IPS-15b (cell line): ENCODE results near the gene PER1.

ENCODE experiments used
- H3K27me3 ChIP-seq: one replicate; pipeline ENCODE4 v1.6.1; 2013; ENCODE audit warnings: low read length; ENCODE audit not compliant: control insufficient read depth, insufficient read depth
- H3K36me3 ChIP-seq: one replicate; pipeline ENCODE4 v1.6.1; 2013; ENCODE audit warnings: low read length; ENCODE audit not compliant: control insufficient read depth, insufficient read depth
- H3K4me1 ChIP-seq: one replicate; pipeline ENCODE4 v1.6.1; 2013; ENCODE audit warnings: mild to moderate bottlenecking, low read length; ENCODE audit not compliant: control insufficient read depth, insufficient read depth
- H3K4me3 ChIP-seq: one replicate; pipeline ENCODE4 v1.5.1; 2013; ENCODE audit warnings: low read depth, low read length
- H3K9ac ChIP-seq: one replicate; pipeline ENCODE4 v1.6.1; 2013; ENCODE audit warnings: low read depth, mild to moderate bottlenecking, low read length
- H3K9me3 ChIP-seq: one replicate; pipeline ENCODE4 v1.6.1; 2013; ENCODE audit warnings: mild to moderate bottlenecking, low read length; ENCODE audit not compliant: control insufficient read depth, insufficient read depth

Gene PER1, protein sequence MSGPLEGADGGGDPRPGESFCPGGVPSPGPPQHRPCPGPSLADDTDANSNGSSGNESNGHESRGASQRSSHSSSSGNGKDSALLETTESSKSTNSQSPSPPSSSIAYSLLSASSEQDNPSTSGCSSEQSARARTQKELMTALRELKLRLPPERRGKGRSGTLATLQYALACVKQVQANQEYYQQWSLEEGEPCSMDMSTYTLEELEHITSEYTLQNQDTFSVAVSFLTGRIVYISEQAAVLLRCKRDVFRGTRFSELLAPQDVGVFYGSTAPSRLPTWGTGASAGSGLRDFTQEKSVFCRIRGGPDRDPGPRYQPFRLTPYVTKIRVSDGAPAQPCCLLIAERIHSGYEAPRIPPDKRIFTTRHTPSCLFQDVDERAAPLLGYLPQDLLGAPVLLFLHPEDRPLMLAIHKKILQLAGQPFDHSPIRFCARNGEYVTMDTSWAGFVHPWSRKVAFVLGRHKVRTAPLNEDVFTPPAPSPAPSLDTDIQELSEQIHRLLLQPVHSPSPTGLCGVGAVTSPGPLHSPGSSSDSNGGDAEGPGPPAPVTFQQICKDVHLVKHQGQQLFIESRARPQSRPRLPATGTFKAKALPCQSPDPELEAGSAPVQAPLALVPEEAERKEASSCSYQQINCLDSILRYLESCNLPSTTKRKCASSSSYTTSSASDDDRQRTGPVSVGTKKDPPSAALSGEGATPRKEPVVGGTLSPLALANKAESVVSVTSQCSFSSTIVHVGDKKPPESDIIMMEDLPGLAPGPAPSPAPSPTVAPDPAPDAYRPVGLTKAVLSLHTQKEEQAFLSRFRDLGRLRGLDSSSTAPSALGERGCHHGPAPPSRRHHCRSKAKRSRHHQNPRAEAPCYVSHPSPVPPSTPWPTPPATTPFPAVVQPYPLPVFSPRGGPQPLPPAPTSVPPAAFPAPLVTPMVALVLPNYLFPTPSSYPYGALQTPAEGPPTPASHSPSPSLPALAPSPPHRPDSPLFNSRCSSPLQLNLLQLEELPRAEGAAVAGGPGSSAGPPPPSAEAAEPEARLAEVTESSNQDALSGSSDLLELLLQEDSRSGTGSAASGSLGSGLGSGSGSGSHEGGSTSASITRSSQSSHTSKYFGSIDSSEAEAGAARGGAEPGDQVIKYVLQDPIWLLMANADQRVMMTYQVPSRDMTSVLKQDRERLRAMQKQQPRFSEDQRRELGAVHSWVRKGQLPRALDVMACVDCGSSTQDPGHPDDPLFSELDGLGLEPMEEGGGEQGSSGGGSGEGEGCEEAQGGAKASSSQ (N-terminal part only)

DNA sequence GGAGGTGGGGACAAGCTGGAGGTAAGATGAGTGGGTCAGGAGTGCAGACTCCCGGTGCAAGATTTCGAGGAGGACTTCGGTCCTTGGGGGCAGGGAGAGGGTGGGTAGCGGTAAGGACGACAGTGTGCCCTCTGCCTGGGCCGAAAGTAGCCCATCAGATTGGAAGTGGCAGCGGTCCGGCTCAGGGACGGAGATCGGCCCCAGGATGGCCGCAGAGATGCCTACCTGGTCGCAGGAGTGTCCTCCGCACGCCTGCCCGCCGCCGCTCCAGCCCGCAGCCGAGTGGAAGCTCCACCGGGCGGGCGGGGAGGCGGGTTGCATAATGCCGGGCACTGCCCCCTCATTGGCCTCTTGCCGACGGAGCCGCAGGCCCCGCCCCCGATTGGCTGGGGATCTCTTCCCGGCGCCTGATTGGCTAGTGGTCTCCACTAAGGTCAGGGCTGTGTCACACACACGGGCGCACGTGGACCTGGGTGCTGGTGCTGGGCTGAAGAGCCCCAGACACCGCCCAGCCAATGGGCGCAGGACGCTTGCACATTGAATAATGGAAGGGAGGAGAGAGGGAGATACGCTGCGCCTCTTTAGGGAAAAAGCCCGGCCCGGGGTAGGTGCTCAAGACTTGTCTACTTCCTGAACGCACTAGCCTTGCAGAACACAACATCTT lies at the start of gene PER1:
Gene PER1 (minus strand): TSS at position 293 of the 664 bp plus-strand sequence. CDS start 1,698 bp downstream, outside the sequence.
- Histone ChIP-seq H3K9ac (peak within 1 kb of the TSS; percentile 16), H3K4me1 (peaks cover 16% of the 10 kb centered on the region), H3K9me3 (no peaks in the 10 kb centered on the region), H3K4me3 (peak within 1 kb of the TSS; percentile 91), H3K27me3 (peaks cover 2% of the 10 kb centered on the region), H3K36me3 (peaks cover 27% of the 10 kb centered on the region)

DNA sequence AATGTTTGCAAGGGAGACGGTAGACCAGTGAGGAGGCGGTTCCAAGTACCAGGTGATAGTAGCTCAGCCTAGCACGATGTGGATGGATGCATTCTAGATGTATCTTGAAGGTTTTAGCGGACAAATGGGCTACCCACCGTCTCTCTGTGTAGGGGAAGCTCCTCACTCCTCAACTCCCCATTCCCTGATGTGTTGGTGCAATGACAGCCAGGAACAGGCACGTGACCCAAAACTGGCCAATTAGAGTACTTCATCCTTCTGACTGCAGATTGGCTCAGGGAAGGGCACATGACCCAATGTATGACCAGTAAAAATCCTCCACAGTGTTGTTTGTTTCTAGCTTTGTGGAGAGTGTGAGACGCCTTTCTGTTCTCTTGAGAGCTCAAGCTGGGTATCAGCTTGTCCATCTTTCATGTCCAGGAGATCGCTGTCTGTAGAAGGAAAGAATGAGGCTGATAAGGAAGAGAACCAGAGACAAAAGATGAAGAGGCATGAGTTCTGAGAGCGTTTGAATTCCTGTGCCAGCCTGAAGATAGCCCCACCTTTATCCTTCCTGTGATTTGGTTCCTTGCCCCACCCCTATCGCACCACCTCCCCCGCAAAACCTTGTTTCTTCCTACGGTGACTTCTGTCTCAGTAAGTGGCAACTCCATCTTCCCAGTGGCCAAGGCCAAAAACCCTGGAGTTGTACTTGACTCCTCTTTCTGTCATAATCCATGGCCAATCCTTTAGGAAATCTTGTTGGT lies 40.0 kb upstream of the PER1 start:
- H3K4me3 ChIP-seq: peak overlapping the region; percentile 57
- H3K9ac ChIP-seq: peak overlapping the region; percentile 48
- H3K36me3 ChIP-seq: no peaks in the 10 kb centered on the region
- H3K9me3 ChIP-seq: no peaks in the 10 kb centered on the region
- H3K27me3 ChIP-seq: peaks cover 19% of the 10 kb centered on the region
- peaks cover 14% of the 10 kb centered on the region for H3K4me1 ChIP-seq

DNA sequence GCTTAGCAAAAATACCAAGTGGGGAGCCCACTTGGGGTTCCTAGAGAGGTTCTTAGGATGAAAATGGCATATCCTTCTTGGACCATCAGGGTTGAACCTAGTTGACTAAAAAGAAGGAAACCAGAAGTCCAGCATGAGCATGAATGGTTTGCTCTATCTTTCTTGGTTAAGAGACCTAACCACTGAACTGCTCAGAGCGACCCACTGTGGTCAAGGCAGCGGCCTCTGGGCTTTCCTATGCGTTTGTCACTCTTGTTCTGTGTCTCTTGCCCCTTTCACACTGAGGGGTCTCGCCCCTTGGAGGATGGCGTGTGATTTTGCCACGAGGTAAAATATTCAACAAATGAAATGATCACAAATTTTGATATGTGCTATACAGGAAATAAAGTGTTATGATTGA lies 38.3 kb upstream of the PER1 start:
- Histone ChIP-seq H3K36me3 (peaks cover 3% of the 10 kb centered on the region), H3K9ac (no peak overlapping the region), H3K27me3 (peaks cover 19% of the 10 kb centered on the region), H3K4me1 (peaks cover 14% of the 10 kb centered on the region), H3K4me3 (peak overlapping the region; percentile 76), H3K9me3 (no peaks in the 10 kb centered on the region)

DNA sequence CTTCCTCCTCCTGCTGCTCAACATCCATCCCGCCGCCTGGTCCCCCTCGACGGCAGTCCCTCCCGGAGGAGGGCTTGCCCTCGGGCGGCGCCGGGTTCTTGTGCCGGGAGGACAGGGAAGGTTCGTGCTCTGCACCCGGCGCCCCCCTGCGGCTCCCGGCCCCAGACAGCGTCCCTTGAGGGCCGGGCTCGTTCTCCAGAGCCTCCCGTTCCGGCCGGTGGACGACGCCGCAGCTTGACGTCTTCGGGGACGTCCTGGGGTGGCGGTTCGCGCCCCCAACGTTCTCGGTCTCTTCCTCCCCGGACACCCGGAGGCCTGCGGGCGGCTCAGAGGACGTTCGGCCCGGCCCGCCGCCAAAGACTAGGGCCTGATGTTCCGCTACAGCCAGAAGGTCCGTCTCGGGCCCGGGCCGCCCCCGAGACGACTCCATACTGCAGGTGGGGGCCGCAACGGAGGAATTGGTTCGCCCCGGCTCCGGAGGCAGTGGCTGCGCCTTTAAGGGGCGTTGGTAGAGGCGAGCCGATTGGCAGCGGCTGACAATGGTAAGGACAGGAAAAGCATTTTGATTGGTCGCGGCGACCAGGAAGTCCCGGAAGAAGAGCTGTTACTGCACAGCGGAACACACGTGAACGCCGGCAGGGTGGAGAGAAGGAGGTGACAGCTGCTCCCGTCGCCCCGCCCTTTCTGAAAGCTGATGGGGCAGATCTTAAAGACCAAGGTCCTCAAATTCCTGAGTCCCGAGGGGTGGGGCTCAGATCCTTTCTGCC lies 37.7 kb upstream of the PER1 start, which contains the start of gene BORCS6:
Gene BORCS6 (minus strand): TSS at position 470 of the 767 bp plus-strand sequence. CDS start 40 bp downstream, at position 430.
- H3K4me3 ChIP-seq: peak within 1 kb of the TSS; percentile 76
- H3K9me3 ChIP-seq: no peaks in the 10 kb centered on the region
- peaks cover 14% of the 10 kb centered on the region for H3K4me1 ChIP-seq
- H3K36me3 ChIP-seq: peaks cover 3% of the 10 kb centered on the region
- H3K27me3 ChIP-seq: peaks cover 19% of the 10 kb centered on the region
- no peak within 1 kb of the TSS for H3K9ac ChIP-seq

DNA sequence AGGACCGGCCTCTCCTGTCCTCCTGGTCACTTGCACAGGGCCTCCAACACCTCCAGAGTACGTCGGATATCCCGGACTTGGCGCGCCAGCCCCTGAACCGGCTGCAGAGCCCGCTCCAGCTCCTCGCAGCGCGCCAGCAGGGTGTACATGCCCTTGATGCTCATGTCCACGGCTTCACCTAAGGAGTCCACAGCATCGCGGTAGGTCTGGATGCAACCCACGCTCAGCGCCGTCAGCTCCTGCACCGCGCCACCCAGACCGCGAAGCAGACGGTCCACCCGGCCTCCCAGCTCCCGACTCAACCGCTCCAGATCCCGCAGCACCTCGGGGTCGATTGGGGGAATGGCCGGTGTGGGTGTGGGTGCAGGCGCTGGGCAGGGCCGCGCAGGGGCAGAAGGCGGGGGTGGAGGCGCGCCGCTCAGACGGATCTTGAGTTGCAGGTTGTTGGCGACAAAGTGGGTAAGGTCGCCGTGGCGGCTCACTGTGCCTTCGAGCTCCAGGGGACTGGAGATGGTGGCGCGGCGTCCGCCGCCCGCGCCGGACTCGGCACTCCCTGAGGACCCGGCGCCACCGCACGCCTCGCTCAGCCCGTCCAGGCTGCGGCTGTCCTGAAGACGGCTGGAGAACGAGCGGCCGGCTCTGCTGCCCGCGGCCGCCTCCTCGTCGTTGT lies 37.0 kb upstream of the PER1 start:
- H3K27me3 ChIP-seq: peaks cover 19% of the 10 kb centered on the region
- peak overlapping the region; percentile 76 for H3K4me3 ChIP-seq
- H3K36me3 ChIP-seq: peaks cover 3% of the 10 kb centered on the region
- peaks cover 14% of the 10 kb centered on the region for H3K4me1 ChIP-seq
- H3K9me3 ChIP-seq: no peaks in the 10 kb centered on the region
- no peak overlapping the region for H3K9ac ChIP-seq

DNA sequence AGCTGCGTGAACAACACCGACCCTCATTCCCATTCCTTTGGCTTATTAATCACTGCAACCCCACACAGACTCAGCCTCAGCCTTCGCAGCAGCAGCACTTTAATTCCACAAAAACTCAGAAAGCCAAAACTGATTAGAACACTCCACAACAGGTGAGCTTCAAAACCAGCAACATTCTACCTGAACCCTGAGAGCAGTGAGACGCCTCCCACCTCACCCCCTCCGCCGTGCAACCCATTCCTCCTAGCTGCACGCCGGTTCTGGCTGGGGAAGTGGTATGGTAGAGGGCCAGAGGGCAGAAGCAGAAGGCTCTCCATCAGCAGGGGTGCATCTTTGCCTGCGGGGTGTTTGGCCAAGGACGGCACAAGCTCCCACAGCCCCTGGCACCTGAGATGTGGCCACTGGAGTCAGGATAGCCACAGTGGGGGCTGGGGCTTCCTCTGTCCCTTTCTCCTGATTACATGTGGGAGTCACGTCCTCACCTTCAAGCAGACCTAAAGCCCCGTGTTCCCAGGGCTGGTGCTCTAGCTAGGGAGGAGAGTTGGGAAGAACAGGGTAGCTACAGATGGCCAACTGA lies 36.1 kb upstream of the PER1 start:
- H3K4me1 ChIP-seq: peaks cover 14% of the 10 kb centered on the region
- H3K9ac ChIP-seq: no peak overlapping the region
- H3K4me3 ChIP-seq: peak overlapping the region; percentile 76
- peaks cover 19% of the 10 kb centered on the region for H3K27me3 ChIP-seq
- no peaks in the 10 kb centered on the region for H3K9me3 ChIP-seq
- peaks cover 3% of the 10 kb centered on the region for H3K36me3 ChIP-seq

DNA sequence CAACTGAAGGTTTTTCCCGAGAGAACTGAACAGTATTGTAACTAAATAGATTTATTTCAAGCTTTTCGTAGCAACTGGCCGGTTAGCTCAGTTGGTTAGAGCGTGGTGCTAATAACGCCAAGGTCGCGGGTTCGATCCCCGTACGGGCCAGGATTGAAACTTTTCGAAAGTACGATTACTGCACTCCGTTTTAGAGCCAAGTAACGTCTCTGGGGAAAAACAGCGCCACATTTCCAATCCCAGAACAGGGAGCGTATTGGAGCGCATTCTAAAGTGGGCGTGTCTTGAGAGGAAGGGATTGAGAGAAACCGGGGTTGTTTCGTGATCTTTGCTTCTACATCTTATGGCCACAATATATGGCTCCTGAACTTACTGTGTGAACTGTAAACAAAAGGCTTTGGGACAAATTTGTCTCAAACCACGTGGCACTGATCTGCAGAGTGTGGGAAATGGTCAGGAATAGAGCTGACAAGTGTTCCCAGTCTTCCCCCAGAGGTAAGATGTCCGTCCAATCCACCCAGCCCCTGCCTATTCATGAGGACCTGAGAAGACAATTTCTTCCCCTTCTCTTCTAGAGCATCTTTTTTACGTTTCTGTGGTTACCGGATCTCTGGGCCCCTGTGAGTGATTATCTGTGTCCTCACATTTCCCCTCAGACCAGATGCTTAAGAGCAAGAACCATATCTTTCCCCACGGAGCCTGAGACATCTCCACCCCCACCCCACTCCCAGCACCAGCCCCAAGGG lies 35.5 kb upstream of the PER1 start:
- Histone ChIP-seq H3K36me3 (peaks cover 3% of the 10 kb centered on the region), H3K4me1 (peaks cover 14% of the 10 kb centered on the region), H3K9ac (peak overlapping the region; percentile 8), H3K9me3 (no peaks in the 10 kb centered on the region), H3K4me3 (peak overlapping the region; percentile 76), H3K27me3 (peaks cover 19% of the 10 kb centered on the region)

DNA sequence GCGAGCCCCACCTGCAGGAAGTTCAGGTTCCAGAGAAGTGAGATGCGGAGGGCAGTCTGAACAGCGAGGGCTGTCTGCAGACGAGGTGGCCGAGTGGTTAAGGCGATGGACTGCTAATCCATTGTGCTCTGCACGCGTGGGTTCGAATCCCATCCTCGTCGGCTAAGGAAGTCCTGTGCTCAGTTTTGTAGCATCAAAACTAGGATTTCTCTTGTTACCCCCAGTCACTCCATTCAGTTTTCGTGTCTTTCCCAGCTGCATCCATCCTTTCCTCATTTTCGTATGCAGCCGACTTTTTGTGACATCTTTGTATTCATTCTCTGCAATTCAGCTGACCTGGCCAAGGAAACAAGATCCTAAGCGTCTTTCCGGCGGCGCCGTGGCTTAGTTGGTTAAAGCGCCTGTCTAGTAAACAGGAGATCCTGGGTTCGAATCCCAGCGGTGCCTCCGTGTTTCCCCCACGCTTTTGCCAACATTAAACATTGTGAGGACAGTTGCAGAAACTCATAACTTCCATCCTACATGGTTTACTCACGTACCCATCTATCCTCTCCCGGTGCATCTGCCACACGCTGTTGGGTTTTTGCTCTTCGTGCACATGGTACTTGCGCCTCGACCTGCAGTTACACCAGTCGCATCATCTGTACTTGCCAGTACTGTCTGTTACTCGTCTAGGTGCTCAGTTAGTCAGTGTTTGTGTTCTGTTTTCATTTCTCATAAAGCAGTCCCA lies 34.7 kb upstream of the PER1 start:
- Histone ChIP-seq H3K9ac (peak overlapping the region; percentile 93), H3K27me3 (peaks cover 19% of the 10 kb centered on the region), H3K4me1 (peaks cover 13% of the 10 kb centered on the region), H3K36me3 (peaks cover 3% of the 10 kb centered on the region), H3K4me3 (peak overlapping the region; percentile 76), H3K9me3 (no peaks in the 10 kb centered on the region)

DNA sequence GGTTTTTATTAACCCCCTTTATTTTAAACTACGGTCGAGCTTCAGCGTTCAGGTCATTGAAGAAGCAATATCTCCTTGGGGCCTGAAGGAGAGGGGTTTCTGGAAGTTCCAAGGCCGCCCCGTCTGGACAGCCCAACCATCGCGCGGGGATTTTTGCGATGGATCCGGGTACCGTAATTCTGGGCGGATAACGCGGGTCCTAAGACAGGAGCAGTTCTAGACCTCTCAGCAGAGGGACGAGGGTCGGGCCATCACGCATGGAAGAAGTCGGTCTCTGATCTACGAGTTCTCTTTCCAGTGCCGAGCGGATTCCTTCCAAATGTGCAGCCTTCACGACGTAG lies 34.2 kb upstream of the PER1 start:
- H3K27me3 ChIP-seq: peaks cover 19% of the 10 kb centered on the region
- H3K36me3 ChIP-seq: peaks cover 3% of the 10 kb centered on the region
- H3K9ac ChIP-seq: peak overlapping the region; percentile 93
- H3K9me3 ChIP-seq: no peaks in the 10 kb centered on the region
- peaks cover 9% of the 10 kb centered on the region for H3K4me1 ChIP-seq
- peak overlapping the region; percentile 76 for H3K4me3 ChIP-seq
